ENCODE data around the gene GATAD2B.

Gene GATAD2B

GRCh38 chr1:153929426-153929825 lies 6.7 kb upstream of the GATAD2B start:
- H3K9ac ChIP-seq (ENCODE audit: insufficient read length, low read depth): no peak overlapping the region
- peaks cover 51% of the 10 kb centered on the region for H3K36me3 ChIP-seq (ENCODE audit: insufficient read depth, insufficient read length, low read length)
- H3K9me3 ChIP-seq (ENCODE audit: insufficient read depth, low read length): no peaks in the 10 kb centered on the region
- no peaks in the 10 kb centered on the region for H3K27me3 ChIP-seq (ENCODE audit: insufficient read depth, insufficient read length)
- TF ChIP-seq SUZ12 (IDR thresholded peaks at IDR 0.05; ENCODE audit: extremely low read depth, insufficient read depth, insufficient read length) (no peak), YY1 (IDR thresholded peaks at IDR 0.05; ENCODE audit: insufficient read depth, insufficient read length) (no peak)
- peaks cover 3% of the 10 kb centered on the region for H3K4me1 ChIP-seq (ENCODE audit: insufficient read depth, insufficient read length)
- no peak overlapping the region for H3K4me3 ChIP-seq (ENCODE audit: insufficient read length, low read depth)
- no peak for DNase-seq (ENCODE audit: low read depth, low spot score)

- H3K9ac ChIP-seq (ENCODE audit: insufficient read length, low read depth): no peak overlapping the region
- H3K4me1 ChIP-seq (ENCODE audit: insufficient read depth, insufficient read length): peaks cover 3% of the 10 kb centered on the region
- H3K36me3 ChIP-seq (ENCODE audit: insufficient read depth, insufficient read length, low read length): peaks cover 46% of the 10 kb centered on the region
- TF ChIP-seq SUZ12 (IDR thresholded peaks at IDR 0.05; ENCODE audit: extremely low read depth, insufficient read depth, insufficient read length): no peak
- no peak for TF ChIP-seq ZNF274 (IDR thresholded peaks at IDR 0.05; ENCODE audit: low read depth, low read length)
- no peak for TF ChIP-seq YY1 (IDR thresholded peaks at IDR 0.05; ENCODE audit: insufficient read depth, insufficient read length)
- DNase-seq (ENCODE audit: low read depth, low spot score): no peak
- no peaks in the 10 kb centered on the region for H3K27me3 ChIP-seq (ENCODE audit: insufficient read depth, insufficient read length)
- no peaks in the 10 kb centered on the region for H3K9me3 ChIP-seq (ENCODE audit: insufficient read depth, low read length)
- H3K4me3 ChIP-seq (ENCODE audit: insufficient read length, low read depth): no peak overlapping the region
These were observed 6.1 kb upstream of the GATAD2B start for GRCh38 chr1:153928791-153929341.

GRCh38 chr1:153928245-153928644 lies 5.5 kb upstream of the GATAD2B start:
- Histone ChIP-seq H3K9ac (ENCODE audit: insufficient read length, low read depth) (no peak overlapping the region), H3K27me3 (ENCODE audit: insufficient read depth, insufficient read length) (no peaks in the 10 kb centered on the region), H3K4me1 (ENCODE audit: insufficient read depth, insufficient read length) (peaks cover 3% of the 10 kb centered on the region), H3K36me3 (ENCODE audit: insufficient read depth, insufficient read length, low read length) (peaks cover 40% of the 10 kb centered on the region), H3K4me3 (ENCODE audit: insufficient read length, low read depth) (no peak overlapping the region), H3K9me3 (ENCODE audit: insufficient read depth, low read length) (no peaks in the 10 kb centered on the region)
- TF ChIP-seq YY1 (IDR thresholded peaks at IDR 0.05; ENCODE audit: insufficient read depth, insufficient read length) (no peak), SUZ12 (IDR thresholded peaks at IDR 0.05; ENCODE audit: extremely low read depth, insufficient read depth, insufficient read length) (no peak), ZNF274 (IDR thresholded peaks at IDR 0.05; ENCODE audit: low read depth, low read length) (no peak)
- DNase-seq (ENCODE audit: low read depth, low spot score): no peak

GRCh38 chr1:153926405-153926804 lies 3.6 kb upstream of the GATAD2B start:
- no peaks in the 10 kb centered on the region for H3K27me3 ChIP-seq (ENCODE audit: insufficient read depth, insufficient read length)
- H3K9me3 ChIP-seq (ENCODE audit: insufficient read depth, low read length): no peaks in the 10 kb centered on the region
- no peak overlapping the region for H3K4me3 ChIP-seq (ENCODE audit: insufficient read length, low read depth)
- no peak for DNase-seq (ENCODE audit: low read depth, low spot score)
- H3K36me3 ChIP-seq (ENCODE audit: insufficient read depth, insufficient read length, low read length): peaks cover 26% of the 10 kb centered on the region
- no peak for TF ChIP-seq SUZ12 (IDR thresholded peaks at IDR 0.05; ENCODE audit: extremely low read depth, insufficient read depth, insufficient read length)
- TF ChIP-seq YY1 (IDR thresholded peaks at IDR 0.05; ENCODE audit: insufficient read depth, insufficient read length): no peak
- TF ChIP-seq ZNF274 (IDR thresholded peaks at IDR 0.05; ENCODE audit: low read depth, low read length): no peak
- no peak overlapping the region for H3K9ac ChIP-seq (ENCODE audit: insufficient read length, low read depth)
- peaks cover 3% of the 10 kb centered on the region for H3K4me1 ChIP-seq (ENCODE audit: insufficient read depth, insufficient read length)

- Histone ChIP-seq H3K9ac (ENCODE audit: insufficient read length, low read depth) (peak overlapping the region; percentile 94), H3K27me3 (ENCODE audit: insufficient read depth, insufficient read length) (no peaks in the 10 kb centered on the region), H3K4me1 (ENCODE audit: insufficient read depth, insufficient read length) (peaks cover 4% of the 10 kb centered on the region), H3K9me3 (ENCODE audit: insufficient read depth, low read length) (no peaks in the 10 kb centered on the region), H3K36me3 (ENCODE audit: insufficient read depth, insufficient read length, low read length) (peaks cover 21% of the 10 kb centered on the region), H3K4me3 (ENCODE audit: insufficient read length, low read depth) (peak overlapping the region; percentile 81)
- TF ChIP-seq YY1 (IDR thresholded peaks at IDR 0.05; ENCODE audit: insufficient read depth, insufficient read length) (no peak), ZNF274 (IDR thresholded peaks at IDR 0.05; ENCODE audit: low read depth, low read length) (no peak), SUZ12 (IDR thresholded peaks at IDR 0.05; ENCODE audit: extremely low read depth, insufficient read depth, insufficient read length) (no peak)
- DNase-seq (ENCODE audit: low read depth, low spot score): peak; percentile 75
These were observed 448 bp downstream of the GATAD2B start for GRCh38 chr1:153922076-153922971.

- H3K27me3 ChIP-seq (ENCODE audit: insufficient read depth, insufficient read length): no peaks in the 10 kb centered on the region
- H3K36me3 ChIP-seq (ENCODE audit: insufficient read depth, insufficient read length, low read length): peaks cover 22% of the 10 kb centered on the region
- peaks cover 4% of the 10 kb centered on the region for H3K4me1 ChIP-seq (ENCODE audit: insufficient read depth, insufficient read length)
- no peaks in the 10 kb centered on the region for H3K9me3 ChIP-seq (ENCODE audit: insufficient read depth, low read length)
- H3K4me3 ChIP-seq (ENCODE audit: insufficient read length, low read depth): peak overlapping the region; percentile 81
- TF ChIP-seq YY1 (IDR thresholded peaks at IDR 0.05; ENCODE audit: insufficient read depth, insufficient read length) (no peak), SUZ12 (IDR thresholded peaks at IDR 0.05; ENCODE audit: extremely low read depth, insufficient read depth, insufficient read length) (no peak), ZNF274 (IDR thresholded peaks at IDR 0.05; ENCODE audit: low read depth, low read length) (no peak)
- DNase-seq (ENCODE audit: low read depth, low spot score): no peak
- H3K9ac ChIP-seq (ENCODE audit: insufficient read length, low read depth): peak overlapping the region; percentile 94
These were observed 1.0 kb downstream of the GATAD2B start for GRCh38 chr1:153921803-153922075.

GRCh38 chr1:153921080-153921802 lies 1.5 kb downstream of the GATAD2B start:
- H3K4me1 ChIP-seq (ENCODE audit: insufficient read depth, insufficient read length): peaks cover 4% of the 10 kb centered on the region
- DNase-seq (ENCODE audit: low read depth, low spot score): no peak
- peaks cover 22% of the 10 kb centered on the region for H3K36me3 ChIP-seq (ENCODE audit: insufficient read depth, insufficient read length, low read length)
- H3K4me3 ChIP-seq (ENCODE audit: insufficient read length, low read depth): peak overlapping the region; percentile 81
- H3K9ac ChIP-seq (ENCODE audit: insufficient read length, low read depth): peak overlapping the region; percentile 94
- H3K27me3 ChIP-seq (ENCODE audit: insufficient read depth, insufficient read length): no peaks in the 10 kb centered on the region
- no peak for TF ChIP-seq ZNF274 (IDR thresholded peaks at IDR 0.05; ENCODE audit: low read depth, low read length)
- H3K9me3 ChIP-seq (ENCODE audit: insufficient read depth, low read length): no peaks in the 10 kb centered on the region

Measured in NT2/D1 (cell line).